Lower leg skin (tissue), 3 donors: ENCODE measurements around the gene VGF.

ENCODE experiments used
- CTCF ChIP-seq, 3 donors: fragments of 450-650 bp; IDR thresholded peaks; one replicate each; pipeline ENCODE4 v1.5.1; 2016; ENCODE audit warnings: antibody characterized with exemption in 3 of 3, mild to moderate bottlenecking in 3 of 3, moderate library complexity in 2 of 3
- POLR2A ChIP-seq, 2 donors: fragments of 450-650 bp; IDR thresholded peaks; one replicate each; pipeline ENCODE4 v1.6.1; 2016 to 2017; ENCODE audit warnings: antibody characterized with exemption in 2 of 2, mild to moderate bottlenecking in 1 of 2, moderate library complexity in 1 of 2

- no peak for TF ChIP-seq POLR2A (IDR thresholded peaks at IDR 0.05)
- no peak for TF ChIP-seq CTCF (IDR thresholded peaks at IDR 0.05)
Observed at GRCh38 chr7:101179117-101179516, 13.7 kb upstream of the VGF start.
